Inferior parietal cortex (tissue), 1 donor: ENCODE measurements around the gene AGPS.

Source experiments
- DNase-seq: peaks from one replicate; pipeline ENCODE4 v3.0.0-alpha.2; 2016; ENCODE audit errors: extremely low spot score

AGPS gene

GRCh38 chr2:177586154-177586553 lies 193.6 kb downstream of the AGPS start:
- DNase-seq, result no peak

DNA sequence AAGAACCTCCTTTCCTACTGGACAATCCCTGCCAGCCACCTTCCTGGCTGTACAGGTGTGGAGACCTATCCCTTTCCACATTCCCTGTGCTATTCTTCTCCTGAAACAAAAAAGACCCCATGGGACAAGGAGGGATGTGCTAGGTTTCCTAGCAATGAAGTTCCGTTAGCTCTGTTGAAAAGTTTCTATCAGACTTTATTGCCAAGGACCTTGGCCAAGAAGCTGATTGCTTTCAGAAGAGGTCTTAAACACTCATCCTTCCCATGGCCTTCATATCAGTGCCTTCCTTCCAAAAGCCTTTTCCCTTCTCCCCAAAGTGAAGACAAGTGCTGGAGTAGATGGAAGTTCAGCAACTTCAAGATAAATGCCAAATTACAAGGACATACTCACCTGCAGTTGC lies 194.8 kb downstream of the AGPS start:
- no peak for DNase-seq

DNA sequence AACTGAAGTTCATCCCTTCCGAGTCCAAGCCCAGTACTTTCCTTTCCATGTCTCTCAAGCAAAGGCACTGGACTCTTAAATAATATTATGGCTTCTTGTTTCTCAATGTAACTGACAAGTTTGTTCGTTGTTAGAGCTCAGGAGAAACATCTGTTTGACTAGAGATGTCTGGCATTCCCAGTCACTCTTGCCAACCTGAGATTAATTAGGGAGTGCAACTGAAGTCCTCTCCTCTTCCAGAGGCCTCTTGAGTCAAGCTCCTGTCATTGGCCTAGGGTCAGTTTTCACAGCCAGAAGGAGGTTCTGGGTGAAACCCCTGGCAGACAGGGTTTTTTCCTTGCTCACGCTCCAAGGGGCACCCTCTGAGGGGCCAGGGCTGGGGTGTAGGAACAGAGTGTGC lies 196.1 kb downstream of the AGPS start:
- DNase-seq, result no peak

DNA sequence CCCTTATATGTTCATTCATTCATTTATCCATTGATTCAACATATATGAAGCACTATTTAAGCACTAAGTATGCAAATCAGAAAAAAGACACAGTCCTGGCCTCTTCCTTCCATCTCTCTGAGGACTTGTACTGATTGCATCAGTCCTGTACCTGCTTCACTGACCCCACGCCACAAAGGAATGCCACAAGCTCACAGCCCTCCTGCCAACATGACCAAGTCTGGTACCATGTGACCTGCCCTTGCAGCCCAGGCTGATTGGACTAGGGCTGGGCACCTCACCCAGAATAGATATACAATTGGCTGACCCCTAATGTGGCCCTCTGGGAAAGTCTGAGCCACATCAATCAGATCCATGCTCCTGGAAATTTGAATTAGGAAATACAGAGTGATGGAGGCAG lies 196.6 kb downstream of the AGPS start:
- DNase-seq, result no peak

GRCh38 chr2:177592397-177592796 lies 199.8 kb downstream of the AGPS start:
- no peak for DNase-seq

GRCh38 chr2:177592945-177593344 lies 200.4 kb downstream of the AGPS start:
- DNase-seq, result no peak

DNA sequence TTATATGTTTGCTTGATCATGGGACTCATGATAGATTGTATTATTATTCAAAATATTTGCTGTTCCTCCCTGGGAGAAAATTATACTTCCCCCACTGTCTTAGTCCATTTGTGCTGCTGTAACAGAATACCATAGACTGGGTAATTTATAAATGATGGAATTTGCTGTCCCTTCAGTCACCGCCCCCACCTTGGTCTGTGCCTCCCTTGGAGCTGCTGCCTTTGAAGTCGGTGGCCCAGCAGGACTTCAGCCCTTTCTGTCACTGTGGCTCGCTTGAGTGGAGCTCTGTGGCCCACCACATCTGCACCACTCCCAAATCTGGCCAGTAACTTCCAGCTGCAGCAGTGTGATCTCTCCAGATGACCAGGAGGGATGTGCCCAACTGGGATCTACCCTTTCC lies 200.8 kb downstream of the AGPS start:
- DNase-seq, result no peak
